MM.1S (cell line): Measurements from ENCODE around the gene PDIA6.

ENCODE experiments used
- CTCF ChIP-seq: fragments of 300-600 bp; sonication (generic); IDR thresholded peaks from 2 replicates; pipeline ENCODE4 v1.5.1; 2016; ENCODE audit warnings: antibody characterized with exemption, low read length, mixed read lengths
- EZH2phosphoT487 ChIP-seq: fragments of 300-600 bp; sonication (generic); IDR thresholded peaks from 2 replicates; pipeline ENCODE4 v1.6.1; 2018; ENCODE audit warnings: antibody characterized with exemption, low read length

DNA sequence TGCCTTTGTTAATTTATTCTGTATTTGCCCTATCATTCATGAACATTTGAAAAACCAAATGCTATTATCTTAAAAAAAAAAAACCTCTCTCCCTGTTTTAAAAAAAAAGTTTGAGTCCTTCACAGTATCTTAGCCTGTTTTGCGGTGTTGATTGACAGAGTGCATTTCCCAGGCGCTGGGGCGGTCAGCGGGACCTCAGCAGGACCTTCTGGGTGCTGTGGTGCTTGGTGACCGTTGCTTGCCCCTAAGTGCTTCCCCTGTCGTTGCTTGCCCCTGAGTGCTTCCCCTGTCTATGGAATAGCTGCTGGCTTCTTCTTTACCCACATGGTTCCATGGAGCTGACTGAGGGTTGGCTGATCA is 79.0 kb downstream of the PDIA6 start:
- no peak for TF ChIP-seq CTCF
- no peak for TF ChIP-seq EZH2phosphoT487
